HG03565 (cell line): ENCODE results near the gene EPB41L4A.

ENCODE experiments used
- ATAC-seq: cut with Tn5 transposase; IDR thresholded peaks from one replicate; pipeline ENCODE4 v1.9.1; 2021; ENCODE audit warnings: mild to moderate bottlenecking, moderate library complexity; ENCODE audit not compliant: unreplicated experiment

Gene EPB41L4A

DNA sequence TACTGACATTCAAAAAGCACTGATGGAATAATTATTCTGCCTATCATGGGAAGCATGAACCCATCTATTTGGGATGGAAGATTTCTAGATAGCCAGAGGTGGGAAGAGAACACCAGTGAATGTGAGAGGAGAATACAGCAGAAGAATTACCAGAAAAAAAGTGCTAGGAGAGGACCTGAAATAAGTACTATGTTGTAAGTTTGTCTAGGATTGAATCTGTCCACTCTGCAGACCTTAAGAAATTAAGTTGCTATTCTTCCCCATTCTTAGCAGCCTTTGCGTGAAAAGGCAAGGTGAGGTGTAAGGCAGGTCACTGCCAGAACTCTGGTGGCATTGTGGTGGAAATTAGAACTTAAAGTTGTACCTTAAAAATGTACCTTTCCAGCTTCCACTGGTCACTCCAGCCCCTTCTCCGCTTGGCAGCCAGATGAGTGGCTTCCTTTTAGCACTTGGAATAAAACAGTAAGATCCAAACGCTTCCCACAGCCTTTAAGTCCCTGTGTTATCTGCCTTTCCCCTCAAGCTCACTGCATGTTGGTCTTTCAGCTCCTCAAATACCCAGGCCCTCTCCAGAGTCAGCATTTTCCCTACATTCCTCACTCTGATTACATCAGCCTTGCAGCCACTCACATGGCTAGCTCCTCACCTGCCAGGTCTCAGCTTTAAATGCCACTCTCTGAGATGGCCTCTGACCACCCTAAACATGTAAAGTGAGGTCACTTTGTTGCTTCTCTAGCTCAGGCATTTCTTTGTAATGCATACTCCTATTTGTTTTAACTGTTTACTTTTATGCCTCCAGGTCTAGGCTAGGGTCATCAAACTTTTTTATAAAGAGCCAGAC lies 253.0 kb downstream of the EPB41L4A start:
- ATAC-seq = no peak

DNA sequence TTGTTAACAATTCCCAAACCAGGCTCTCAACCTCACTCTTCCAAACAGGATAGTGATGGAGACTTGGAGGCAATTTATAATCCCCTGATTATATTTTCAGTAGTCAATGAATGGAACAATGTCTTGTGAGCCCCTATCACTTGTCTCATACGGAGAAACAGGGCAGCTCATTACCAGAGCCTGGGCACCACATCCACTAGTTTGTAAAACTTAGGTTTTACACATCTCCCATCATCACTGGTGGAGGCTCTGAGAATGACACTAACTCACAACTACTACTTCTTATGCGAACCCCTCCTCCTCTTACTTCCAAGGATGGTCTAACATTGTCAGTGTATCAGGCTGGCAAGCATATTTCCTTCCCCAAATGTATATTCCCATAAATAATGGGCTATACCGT lies 253.7 kb downstream of the EPB41L4A start:
- no peak for ATAC-seq

DNA sequence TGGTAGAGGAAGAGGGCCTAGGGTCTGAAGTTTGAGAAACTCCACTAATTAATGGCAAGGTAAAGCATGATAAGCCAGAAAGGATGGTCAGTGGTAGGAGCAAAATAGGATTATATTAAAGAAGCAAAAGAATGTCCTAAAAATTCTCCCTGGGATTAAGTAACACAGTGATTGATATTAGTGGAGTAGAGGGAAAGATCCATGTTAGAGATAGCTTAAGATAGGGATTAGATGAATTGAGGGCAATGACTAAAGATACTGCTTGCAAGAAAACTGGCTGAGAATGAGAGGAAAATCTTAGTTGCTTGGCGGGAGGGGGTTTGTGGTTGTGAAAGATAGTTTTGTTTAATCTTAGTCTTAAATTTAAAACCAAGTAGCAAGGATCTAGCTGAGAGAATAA lies 255.6 kb downstream of the EPB41L4A start:
- no peak for ATAC-seq

DNA sequence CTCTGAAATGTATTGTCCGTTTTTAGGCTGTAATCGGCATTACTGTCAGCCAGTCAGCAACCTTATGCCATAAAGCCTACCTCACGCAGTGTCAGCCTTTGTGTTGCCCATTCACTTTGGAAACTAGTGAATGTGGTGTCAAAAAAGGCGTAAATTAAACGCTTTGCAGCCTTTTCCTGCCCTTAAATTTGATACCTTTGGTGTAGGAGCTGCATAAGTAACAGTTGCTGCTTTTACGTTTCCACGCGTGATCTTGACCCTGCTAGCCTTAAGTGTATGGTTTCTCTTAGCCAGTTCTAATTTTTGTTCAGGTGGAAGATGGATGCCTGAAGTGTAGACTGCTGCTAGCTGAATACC lies 257.7 kb downstream of the EPB41L4A start:
- no peak for ATAC-seq

DNA sequence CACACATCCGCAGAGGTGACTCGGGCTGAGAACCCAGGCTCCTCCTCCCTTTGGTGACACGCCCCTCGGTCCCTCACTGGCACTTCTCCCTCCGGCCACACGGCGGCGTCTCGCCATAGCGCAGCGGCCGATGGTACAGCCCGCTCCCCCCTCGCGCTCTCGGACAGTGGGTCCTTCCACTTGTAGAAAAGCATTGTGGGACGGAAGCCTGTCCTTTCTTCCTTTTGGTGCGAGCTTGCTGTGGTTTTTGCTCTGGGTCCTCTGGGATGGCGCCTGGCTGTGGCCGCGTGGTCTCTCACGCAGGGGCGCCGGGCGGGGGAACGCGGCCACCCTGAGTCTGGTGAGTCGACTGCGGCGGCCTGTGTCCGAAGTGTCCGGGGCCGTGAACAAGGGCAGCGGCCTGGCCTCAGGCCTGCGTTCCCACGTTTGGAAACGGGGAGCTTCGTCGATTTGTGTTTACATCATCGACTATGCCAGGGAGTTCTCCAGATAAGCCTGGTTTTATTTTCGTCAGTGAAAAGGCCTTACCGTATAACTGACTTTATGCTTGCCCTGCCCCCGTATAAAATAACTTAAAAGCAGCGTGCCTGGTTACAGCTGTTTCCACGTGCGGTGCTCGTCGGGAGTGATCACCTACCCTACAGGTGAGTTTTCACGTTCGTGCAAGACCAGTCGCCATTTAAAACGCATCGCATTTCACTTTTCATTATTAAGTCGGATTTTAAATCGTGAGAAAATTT lies 258.3 kb downstream of the EPB41L4A start:
- ATAC-seq = peak; percentile 89

DNA sequence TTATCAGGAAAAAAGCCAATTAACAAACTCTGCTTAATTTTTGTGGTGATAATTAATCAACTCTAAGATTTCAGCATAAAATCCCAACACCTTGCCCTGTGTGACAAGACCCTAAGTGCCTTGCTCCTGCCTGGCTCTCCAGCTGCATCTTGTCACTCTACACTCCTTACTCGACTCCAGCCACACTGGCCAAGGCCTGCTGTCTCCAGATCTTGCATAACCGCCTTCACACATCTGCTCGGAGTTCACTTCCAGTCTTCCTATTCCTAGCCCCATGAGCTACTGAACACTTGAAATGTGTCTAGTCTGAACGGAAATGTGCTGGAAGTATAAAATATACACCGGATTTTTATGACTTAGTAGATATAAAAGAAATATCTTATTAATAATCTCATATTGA lies 259.6 kb downstream of the EPB41L4A start:
- no peak for ATAC-seq

DNA sequence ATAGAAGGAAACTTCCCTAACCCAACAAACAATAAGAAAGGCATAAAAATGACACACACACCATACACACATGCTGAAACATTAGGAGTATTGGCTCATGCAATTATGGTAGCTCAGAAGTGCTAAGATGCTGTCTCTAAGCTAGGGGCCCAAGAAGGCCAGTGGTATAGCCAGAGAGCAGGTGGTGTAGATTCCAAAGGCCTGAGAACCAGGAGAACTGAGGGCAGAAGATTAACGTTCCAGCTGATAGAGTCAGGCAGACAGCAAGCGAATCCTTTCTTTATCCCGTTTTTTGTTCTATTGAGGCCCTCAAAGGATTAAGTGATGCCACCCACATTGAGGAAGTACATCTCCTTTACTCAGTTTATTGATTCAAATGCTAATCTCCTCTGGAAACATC lies 262.9 kb downstream of the EPB41L4A start:
- no peak for ATAC-seq

DNA sequence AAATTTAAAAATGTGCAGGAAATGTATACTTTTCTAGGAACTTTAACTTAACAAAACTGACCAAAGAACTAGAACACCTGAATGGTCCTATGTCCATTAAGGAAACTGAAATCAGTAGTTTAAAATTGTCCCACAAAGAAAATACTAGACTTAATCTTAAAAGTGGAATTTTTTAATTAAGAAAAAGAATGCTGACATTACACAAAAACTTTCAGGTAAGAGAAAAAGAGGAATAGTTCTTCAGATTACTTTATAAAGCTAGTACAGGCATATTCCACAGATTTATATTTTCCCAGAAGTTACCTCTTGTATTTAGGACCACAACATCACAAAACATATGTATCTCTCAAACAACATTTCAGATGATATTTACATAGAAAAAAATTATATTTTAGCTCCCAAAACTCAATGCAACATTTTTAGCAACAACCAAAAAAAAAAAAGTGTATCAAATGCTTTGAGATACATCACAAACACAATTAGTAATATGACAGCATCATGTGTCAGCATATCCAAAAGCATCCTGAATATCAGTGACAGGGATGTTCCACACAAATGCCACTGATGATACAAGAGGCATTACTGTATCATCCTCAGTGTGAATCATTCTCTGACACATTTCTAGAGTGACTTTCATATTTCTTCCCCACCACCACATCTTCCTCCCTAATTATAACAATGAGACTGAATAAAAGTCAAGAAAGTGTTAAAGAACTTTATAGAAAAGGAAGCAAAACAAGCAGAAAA lies 264.0 kb downstream of the EPB41L4A start:
- ATAC-seq = no peak

DNA sequence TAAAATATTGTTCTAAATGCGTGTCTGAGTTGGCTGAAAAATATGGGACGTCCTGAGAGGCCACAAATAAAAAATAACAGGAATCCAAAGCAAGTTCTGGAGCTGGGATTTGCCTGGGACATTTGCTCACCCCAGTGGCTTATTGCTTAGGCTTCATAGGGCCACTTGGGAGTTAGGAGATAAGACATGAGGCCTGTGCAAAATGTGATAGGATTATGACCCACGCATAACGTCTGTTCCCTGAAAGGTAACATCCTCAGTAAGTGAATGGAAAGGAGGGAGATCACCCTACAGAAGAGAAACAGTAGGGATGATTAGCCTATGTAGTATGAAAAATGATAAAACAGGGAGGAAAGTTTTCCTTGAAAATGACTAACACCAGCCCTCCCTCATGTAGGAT lies 269.4 kb downstream of the EPB41L4A start:
- ATAC-seq = no peak

DNA sequence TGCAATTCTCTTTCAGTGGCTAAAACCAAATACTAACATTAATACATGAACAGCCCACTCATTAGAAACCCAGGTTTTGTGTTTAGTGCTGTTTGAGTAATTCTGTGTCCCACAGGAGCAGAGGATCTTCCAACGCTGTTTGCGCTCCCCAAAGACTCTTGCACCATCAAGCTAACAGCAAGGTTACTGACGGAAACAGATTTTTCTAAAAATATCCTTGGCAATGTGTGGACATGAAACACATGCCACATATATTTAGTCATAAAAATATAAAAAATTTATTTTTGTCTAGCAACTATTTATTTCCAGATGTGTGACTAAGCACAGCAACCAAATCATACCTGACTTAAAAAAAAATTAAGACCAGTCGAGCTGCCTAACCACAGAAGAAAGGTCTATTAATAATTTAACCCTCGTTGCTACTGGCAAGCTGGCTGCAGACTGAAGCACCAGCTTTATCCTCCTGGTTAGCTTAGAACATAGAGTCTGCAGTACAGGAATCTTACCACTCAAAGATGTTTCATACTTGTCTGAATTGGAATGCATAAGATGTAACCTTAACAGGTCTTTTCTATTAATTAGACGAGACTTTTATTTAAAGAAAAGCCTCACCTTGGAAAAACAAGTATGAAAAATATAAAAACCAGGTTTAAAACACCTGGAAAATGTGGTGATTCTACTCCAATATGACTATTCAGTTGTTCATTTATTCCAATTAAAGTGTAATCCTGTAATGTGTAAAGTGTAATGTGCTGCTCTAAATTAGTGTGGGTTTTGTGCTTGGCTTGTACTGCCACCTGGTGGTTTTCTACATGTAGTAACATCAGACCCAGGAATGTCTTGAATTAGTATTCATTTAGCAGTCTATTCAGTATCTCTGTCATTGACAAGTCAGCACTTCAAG lies 272.5 kb downstream of the EPB41L4A start:
- ATAC-seq = peak; percentile 50

DNA sequence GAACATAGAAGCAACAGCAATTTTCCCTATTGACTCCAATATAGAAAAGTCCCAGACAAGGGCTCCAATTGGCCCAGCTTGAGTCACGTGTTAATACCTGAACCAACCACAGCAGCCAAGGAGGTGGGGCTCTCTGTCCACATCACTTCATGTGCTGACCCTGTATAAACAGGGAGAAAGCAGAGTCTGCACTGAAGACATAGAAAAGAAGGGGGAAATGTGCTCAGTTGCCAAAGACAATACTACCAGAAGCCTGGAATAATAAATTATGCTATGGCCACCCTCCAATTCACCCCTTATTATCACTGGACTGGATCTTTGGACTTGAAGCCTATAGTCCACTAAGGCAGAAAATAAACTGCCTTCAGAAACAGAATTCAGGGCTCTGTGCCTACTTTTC lies 275.4 kb downstream of the EPB41L4A start:
- ATAC-seq = no peak

DNA sequence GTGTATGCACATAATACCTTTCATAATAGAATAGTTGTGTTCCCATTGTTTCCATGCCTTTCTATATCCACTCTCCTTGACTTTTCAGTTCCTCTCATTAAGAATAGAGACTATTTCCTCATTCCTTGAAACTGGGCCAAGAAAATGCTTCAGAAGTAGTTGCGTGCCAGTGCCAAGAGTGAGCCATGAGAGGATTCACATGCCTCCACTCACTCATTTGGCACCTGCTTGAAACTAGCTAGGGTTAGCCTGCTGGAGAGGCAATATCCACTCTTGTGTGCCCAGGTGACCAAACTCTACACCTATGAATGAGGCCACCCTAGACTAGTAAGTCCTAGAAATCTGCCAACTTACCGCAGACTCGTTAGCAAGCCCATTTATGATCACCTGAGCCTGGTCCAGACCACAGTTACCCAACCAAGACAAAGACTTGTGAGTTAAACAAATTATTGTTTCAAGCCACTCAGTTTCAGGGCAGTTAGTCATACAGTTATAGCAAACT lies 276.3 kb downstream of the EPB41L4A start:
- peak; percentile 44 for ATAC-seq

DNA sequence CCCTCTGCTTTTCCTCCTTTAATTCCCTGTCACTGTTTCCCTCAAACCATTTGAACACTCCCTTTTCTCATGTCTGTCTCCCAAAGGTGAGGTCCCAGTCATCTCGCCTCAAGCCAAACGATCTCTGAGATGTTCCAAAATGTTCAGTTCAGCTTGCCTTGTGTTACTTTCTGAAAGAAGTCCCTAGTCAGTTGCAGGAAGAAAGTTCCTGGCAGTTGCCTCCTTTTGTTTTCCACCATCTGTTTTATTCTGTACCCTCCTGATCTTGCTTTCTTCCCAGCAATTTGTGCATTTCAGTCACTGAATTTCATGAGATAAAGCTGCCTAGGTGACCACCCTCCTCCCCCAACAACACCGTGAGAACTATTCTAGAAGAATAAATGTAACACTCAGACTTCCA lies 277.5 kb downstream of the EPB41L4A start:
- no peak for ATAC-seq

DNA sequence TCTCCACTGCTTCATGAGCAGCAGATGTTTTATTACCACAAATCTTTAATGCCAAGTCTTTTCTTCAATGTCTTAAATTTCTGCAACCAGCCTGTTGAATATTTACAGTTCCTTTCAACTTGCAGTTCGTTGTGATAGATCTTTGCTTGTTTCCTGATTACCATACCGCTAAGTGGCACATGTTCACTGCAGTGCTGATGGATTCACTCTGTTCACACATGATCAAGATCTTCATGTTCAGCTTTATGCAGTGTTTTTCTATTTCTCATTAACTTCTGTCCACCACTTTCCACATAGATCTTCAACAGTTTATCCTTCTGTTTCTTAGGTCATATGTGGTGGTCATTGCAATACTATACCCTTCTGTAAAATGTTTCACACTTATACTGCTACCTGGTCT lies 280.6 kb downstream of the EPB41L4A start:
- ATAC-seq = no peak

DNA sequence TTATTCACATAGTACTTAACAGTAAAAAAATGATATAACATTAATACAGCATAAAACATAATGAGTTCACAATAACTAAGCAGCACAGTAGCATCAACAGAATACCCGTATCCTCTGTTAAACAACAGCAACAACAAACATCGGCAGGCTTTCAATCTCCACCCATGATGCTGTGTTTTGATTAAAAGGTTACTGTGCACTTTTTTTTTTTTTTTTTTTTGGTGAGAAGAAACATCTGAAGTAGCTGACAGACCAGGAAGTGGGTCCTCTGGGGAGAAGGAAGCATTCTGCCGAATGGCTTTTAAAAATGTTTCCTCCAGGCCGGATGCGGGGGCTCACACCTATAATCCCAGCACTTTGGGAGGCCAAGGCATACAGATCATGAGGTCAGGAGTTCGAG lies 282.3 kb downstream of the EPB41L4A start:
- ATAC-seq = no peak

DNA sequence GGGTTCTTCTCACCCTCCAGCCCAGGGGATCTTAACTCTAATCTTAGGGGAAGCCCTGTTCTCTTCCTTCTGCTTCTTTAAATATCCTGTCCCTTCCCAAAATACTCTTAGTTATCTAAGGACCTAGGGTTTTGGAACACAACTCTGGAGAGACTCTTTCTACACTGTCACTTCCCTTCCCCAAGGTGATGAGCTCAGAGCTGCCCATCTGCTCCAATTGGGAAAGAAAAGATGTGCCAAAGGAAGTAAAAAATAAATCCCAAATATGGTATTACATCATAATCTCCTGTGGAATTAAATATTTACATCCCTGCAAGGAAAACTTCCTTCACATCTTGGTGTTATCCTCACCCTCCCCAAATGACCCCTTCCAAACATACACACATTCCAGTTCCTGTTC lies 291.2 kb downstream of the EPB41L4A start:
- no peak for ATAC-seq

DNA sequence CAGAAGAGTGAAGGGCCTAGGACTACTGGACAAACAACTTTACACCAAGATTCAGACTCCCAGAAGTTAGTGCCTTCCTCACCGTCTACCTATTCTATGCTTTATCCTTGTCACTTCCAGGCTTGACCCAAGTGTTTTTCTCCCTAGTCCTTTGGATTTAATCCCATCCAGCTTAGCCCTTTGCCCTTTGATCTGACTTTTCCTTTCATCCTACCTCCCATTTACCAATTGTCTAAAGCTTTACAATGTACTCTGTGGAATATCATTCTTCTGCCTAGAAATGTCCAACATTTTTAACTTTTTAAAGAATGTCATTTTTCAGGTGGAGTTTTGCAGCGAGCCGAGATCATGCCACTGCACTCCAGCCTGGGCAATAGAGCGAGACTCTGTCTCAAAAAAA lies 292.1 kb downstream of the EPB41L4A start:
- ATAC-seq = no peak

DNA sequence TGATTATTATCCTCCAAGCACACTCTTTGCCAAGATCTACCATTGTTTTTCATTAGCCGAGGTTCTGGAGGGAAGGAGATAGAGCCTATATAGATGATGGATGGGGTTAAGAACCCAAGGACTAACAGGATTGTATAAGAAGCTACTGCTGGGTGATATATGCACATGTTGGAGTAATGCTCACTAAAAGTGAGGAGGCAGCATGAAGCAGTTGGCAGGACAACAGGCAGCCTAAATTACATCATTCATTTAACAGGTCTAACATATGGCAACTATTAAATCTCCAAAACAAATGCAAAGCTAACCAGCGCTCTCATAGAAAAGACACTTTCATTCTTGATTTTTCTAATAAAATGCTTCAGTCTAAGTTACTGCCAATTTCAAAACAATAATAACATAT lies 293.2 kb downstream of the EPB41L4A start:
- no peak for ATAC-seq

DNA sequence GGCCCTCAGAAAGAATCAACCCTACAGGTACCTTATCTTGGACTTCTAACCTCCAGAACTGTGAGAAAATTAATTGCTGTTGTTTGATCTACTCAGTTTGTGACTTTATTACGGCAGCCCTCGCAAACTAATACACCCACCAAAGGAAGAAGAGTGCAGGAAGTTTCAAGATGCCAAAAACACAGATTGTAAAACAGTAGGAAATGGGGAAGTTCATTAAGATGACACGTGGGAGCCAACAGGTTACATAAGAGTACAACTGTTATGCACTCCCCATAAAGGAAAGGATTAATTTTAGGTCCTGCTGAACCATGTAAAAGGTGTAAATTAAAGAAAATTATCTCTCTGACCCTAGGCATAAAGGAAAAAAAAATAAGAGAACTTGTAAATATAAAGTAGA lies 294.3 kb downstream of the EPB41L4A start:
- no peak for ATAC-seq

DNA sequence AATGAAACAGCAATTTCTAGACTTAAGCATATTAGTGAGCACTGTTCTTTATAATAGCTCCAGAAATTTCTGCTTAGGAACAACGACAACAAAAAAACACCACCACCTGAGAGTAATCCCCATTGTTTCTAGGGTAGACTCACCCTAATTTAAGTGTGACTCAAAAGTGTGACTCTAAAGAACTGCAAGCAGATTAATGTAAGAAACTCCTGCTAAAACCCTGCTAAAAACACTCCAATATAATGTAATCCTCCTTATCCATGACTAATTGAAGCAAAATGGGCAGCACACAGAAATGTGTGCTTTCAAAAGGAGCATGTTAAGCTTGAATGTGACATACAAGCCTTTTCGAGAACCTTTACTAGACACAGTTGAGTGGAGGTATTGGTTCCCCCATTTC lies 296.0 kb downstream of the EPB41L4A start:
- no peak for ATAC-seq

DNA sequence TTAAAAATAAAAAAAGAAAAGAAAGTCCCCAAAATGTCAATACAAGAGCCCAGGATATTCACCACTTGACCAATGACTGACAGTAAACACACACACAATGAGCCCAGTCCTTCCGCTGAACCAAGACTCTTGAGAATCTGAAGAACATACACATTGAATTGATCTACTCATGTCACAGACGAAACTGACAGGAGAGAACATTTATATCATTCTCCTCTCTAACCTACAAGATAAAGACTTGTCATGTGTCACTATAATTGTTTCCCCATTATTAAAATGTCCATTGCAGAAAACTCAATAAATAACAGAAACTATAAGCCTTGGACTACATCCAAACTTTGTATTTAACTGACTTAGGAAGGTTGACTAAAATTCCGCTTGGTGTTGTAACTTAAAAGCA lies 296.7 kb downstream of the EPB41L4A start:
- ATAC-seq = no peak
